GM18511 (cell line): ENCODE measurements around the gene FIBCD1.
"Not testable (repeated sequence)": the region's sequence is repeated elsewhere in the genome, so short reads cannot be mapped to it uniquely, and the experiment has no call there.

Experiments
- ATAC-seq: cut with Tn5 transposase; IDR thresholded peaks from one replicate; pipeline ENCODE4 v1.9.1; 2021; ENCODE audit warnings: mild to moderate bottlenecking, moderate library complexity; ENCODE audit not compliant: unreplicated experiment

The FIBCD1 gene

DNA sequence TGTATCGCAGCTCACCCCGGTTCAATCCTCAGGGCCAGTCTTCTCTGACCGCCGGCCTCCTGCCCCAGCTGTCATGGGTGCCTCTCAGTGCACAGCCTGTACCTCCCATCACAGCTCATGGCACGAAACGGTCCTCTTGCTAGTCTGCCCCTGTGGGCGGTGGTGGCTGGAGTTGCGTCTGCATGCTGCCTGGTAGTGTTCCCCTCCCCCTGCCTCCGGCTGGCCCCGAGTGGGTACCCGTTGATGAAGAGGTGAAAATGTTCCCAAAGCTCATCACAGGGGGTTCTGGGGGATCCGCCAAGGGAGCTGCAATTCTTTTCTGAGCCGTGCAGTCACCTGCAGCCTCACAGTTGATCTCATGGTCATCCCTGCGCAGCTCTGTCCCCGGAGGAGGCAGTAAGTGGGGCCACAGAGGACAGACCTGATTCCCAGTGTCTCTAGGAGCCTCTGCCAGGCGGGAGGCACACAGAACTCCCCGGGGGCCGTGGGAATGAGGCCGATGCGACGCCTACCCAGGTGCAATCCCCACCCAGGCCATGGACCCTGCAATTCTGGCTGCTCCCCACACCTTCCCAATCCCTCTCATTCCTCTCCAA, 34.7 kb upstream of the FIBCD1 start:
- no peak for ATAC-seq

GRCh38 chr9:130972957-130973685, 34.1 kb upstream of the FIBCD1 start:
- ATAC-seq = no peak

DNA sequence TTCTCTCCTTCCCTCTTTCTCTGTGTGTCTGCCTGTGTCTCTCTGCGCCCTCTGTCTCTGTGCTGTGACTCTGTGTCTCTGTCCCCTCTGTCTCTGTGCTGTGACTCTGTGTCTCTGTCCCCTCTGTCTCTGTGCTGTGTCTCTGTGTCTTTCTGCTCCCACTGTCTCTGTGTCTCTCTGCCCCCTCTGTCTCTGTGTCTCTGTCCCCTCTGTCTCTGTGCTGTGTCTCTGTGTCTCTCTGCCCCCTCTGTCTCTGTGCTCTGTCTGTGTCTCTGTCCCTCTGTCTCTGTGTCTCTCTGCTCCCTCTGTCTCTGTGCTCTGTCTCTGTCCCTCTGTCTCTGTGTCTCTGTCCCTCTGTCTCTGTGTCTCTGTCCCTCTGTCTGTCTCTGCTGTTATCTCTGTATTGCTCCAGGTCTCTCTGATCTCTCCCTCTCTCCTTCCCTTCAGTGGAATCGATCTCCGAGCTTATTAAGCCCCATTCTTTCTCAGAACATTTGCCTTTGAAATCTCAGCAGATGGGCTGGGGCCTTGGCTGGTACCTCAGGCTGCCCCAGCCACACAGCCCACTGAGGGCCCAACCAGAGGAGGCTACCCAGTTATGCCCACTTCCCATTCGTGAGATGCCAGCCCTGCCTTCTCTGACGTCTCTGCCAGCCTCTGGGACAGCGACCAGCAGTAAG, 33.4 kb upstream of the FIBCD1 start:
- ATAC-seq = no peak

- ATAC-seq = no peak
Observed at GRCh38 chr9:130971294-130971849, 32.3 kb upstream of the FIBCD1 start.

GRCh38 chr9:130970855-130971254, 31.8 kb upstream of the FIBCD1 start:
- ATAC-seq = no peak

GRCh38 chr9:130970052-130970451, 31.0 kb upstream of the FIBCD1 start:
- ATAC-seq = no peak

- ATAC-seq = no peak
Observed at GRCh38 chr9:130965680-130966079, 26.6 kb upstream of the FIBCD1 start.

DNA sequence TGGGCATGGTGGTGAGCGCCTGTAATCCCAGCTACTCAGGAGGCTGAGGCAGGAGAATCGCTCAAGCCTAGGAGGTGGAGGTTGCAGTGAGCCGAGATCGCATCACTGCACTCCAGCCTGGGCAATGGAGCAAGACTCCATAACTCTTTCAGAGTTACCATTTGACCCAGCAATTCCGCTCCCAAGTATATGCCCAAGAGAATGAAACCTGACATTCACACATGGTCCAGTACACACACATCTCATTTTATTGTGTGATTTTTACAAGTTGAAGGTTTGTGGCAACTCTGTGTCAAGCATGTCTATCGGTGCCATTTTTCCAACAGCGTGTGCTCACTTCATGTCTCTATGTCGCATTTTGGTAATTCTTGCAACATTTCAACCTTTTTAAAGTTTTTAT, 24.9 kb upstream of the FIBCD1 start:
- ATAC-seq = no peak

- no peak for ATAC-seq
Observed at GRCh38 chr9:130963337-130963908, 24.4 kb upstream of the FIBCD1 start.

GRCh38 chr9:130962418-130963316, 23.6 kb upstream of the FIBCD1 start:
- ATAC-seq = no peak

- no peak for ATAC-seq
Observed at GRCh38 chr9:130961511-130962300, 22.7 kb upstream of the FIBCD1 start.

DNA sequence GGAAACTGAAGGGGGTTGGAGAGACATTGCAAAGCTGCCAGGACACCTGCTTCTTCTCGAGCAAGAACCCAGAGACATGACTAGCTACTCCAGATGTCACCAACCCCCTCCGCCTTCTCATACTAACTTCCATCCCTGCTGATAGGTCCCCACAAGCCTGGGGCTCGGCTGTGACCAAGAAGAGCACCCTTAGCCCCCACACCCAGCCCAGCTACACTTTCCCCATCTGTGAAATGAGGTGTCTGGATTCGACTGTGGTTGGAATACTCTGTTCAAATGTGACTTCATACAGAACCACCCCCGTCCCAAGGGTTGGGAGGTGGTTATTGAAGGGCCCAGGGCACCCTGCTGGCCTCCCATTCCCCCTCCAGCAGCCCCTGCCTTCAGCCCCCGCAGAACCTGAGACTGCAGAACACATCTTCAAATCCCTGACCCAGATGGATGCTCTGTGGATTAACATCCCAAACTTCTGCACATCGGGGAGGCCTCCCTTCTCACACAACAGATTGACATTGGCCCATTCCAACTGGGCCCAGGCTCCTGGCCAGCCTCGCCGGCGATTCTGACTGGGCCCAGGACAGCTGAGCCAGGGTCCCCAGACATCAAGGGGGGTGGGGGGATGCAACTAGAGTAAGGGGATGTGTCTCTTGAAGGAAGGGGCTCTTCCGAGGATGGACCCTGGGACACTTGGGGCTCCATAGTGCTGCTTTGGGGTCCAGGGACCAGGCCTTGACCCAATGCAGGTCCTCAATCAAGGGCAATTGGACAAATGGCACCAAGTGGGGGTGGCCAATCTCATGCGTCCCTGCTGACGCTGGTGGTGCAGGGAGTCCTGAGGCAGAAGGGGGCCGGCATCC, 21.7 kb upstream of the FIBCD1 start:
- no peak for ATAC-seq

- no peak for ATAC-seq
Observed at GRCh38 chr9:130959809-130960334, 20.8 kb upstream of the FIBCD1 start.

DNA sequence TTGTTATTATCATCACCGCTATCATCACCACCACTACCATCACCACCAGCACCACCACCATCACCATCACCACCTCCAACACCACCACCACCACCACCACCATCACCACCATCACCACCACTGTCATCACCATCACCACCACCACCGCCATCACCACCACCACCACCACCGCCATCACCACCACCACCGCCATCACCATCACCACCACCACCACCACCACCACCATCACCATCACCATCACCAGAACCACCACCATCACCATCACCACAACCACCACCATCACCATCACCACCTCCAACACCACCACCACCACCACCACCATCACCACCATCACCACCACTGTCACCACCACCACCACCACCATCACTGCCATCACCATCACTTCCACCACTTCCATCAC, 19.5 kb upstream of the FIBCD1 start:
- ATAC-seq = not testable (repeated sequence)

- ATAC-seq = no peak
Observed at GRCh38 chr9:130957451-130958203, 18.6 kb upstream of the FIBCD1 start.

- ATAC-seq = no peak
Observed at GRCh38 chr9:130956636-130957450, 17.8 kb upstream of the FIBCD1 start.
